NCI-H187 treated with DMSO at 0.1 percent for 48 hours (cell line): ENCODE measurements around the gene ZNF668.
A peak's percentile ranks its signal among the peaks of the same experiment; 100 is the strongest.
"Not testable (repeated sequence)": the region's sequence is repeated elsewhere in the genome, so short reads cannot be mapped to it uniquely, and the experiment has no call there.

Experiments used
- DNase-seq: peaks from one replicate; lab custom pipeline; 2025; lab: John Stamatoyannopoulos, UW

Gene ZNF668

DNA sequence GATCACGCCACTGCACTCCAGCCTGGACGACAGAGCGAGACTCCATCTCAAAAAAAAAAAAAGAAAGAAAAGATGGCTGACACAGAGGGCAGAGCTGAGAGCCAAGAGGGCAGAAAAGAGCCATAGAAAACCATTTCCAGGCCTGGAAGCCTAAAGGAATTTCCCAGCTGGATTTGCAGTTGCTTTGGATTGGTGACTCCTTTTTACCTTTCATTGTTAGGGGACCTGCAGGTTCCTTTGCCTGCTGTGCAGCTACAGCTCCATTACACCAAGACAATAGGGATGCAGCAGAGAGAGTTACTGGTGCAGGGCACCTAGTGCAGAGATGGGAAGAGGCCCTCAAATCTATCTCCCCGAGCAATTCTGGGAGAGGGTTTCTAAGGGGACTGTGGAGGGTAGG is 18.4 kb downstream of the ZNF668 start:
- no peak for DNase-seq

DNA sequence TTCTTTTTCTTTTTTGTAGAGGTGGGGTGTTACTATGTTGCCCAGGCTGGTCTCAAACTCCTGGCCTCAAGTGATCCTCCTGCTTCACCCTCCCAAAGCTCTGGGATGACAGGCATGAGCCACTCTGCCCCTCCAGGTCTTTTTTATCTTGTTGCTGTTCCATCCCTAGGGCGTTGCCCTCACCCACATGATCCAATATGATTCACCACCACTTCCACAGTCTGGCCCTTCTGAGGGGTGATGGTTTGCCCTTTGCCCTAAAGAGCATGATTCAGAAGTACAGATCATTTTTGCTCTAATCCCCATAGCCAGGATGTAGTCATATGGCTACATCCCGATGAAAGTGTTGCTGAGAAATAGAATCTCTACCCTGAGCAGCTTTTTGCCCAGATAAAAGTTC is 21.9 kb downstream of the ZNF668 start:
- no peak for DNase-seq

DNA sequence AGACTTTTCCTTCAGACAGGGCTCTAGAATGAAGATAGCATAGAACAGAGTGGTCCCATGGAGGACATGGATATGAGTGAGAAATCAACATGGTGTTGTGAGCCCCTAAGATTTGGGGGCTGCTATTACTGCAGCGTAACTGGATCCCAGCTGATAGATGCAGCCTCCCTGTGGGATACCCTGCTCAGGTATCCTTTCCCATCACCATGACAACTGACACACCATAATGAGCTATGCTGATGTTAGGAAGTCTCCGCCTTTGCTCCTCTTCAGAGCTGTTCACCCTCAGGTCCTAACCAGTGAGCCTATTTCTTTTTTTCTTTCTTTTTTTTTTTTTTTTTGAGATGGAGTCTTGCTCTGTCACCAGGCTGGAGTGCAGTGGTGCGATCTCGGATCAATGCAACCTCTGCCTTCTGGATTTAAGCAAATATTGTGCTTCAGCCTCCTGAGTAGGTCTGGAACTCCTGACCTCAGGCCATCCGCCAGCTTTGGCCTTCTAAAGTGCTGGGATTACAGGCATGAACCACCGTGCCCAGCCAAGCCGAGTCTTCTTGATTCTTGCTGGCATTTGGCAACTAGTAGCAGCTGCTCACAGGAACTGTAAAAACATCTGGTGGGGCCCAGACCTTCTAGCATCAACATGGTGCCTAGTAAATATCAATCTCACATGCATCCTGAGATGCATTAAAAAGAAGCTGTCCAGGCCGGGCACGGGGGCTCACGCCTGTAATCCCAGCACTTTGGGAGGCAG is 23.6 kb downstream of the ZNF668 start:
- DNase-seq, result no peak

DNA sequence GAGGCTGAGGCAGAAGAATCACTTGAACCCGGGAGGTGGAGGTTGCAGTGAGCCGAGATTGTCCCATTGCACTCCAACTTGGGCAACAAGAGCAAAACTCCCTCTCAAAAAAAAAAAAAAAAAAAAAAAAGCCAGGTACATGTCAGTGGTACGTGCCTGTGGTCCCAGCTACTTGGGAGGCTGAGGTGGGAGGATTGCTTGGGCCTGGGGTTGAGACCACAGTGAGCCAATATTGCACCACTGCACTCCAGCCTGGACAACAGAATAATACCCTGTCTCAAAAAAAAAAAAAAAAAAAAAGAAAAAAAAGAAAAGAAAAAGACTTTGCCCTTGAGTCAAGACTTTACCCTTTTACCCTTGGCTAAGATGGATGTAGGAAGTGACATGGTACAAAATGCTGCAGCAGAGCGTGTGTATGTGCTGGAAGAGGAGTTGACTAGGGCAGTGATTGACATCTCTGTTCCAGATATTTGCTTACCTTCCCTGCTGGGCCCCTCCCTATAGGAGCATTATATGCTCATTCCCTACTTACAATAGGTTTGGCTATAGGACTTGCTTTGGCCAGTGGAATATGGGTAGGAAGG is 30.1 kb downstream of the ZNF668 start:
- no peak for DNase-seq

DNA sequence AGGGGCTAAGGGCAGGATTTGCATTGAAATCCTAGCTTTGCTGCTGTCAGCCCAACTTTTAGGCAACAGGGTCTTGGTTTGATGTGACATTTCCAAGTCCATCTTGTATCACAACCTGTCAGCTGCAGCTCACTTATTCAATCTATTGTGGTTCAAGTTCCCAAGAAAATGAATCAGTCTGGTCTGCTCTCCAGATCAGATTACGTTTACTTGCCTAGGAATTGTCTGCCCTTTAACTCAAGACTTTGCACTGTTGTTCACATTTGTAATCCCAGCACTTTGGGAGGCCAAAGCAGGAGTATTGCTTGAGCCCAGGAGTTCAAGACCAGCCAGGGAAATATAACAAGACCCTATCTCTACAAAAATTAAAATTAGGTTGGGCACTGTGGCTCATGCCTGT is 30.7 kb downstream of the ZNF668 start:
- no peak for DNase-seq

DNA sequence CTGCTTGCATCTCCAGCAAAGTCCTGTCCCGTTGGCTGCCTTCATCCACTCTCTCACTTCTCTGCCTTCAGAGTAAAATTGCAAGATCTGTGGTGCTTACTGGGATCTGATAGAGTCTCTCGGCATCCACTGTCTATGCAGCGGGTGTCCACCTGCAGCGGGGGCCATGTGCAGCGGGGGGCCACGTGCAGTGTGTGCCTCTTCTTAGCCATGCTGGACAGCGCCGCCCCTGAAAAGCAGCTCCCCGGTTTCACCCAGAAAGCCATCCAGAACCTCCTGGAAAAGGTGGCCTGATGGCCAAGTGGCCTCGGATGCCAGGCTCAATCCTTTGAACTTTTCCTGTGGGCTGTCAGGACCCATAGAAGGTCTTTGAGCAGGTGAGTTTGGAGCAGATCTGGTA is 31.2 kb downstream of the ZNF668 start:
- no peak for DNase-seq

DNA sequence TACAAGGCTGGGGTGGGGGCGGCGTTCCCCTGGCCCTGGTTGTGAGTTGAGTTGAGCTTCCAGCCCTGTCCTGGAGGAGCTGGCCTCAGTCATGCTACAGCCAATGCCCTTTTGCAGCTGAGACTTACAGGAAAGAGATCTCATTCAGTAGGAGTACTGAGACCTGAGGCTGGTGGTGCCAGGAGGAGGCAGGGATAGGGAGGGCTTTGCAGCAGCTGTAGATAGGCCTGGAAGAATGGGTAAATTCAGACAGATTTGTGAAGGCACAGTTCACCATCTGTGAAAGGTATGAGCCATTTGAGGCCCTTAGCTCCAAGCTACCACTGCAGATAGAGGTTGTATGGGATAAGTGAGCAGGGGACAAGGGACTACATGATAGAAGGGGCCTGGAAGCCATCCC is 35.0 kb downstream of the ZNF668 start:
- no peak for DNase-seq

DNA sequence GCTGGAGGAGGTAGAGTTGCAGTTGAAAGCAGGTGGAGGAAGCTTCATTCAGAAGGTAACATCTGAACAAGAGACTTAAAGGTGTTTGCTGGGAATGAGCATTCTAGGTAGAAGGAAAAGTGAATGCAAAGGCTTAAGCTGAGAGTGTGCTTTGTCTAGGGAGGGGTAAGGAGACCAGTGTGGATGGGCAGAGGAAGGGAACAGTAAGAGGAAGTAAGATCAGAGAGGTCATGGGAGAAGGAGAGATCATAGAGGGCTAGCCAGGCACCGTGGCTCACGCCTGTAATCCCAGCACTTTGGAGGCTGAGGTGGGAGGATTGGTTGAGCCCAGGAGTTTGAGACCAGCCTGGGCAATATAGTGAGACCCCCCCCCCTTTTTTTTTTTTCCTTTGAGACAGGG is 37.3 kb downstream of the ZNF668 start:
- DNase-seq, result no peak

DNA sequence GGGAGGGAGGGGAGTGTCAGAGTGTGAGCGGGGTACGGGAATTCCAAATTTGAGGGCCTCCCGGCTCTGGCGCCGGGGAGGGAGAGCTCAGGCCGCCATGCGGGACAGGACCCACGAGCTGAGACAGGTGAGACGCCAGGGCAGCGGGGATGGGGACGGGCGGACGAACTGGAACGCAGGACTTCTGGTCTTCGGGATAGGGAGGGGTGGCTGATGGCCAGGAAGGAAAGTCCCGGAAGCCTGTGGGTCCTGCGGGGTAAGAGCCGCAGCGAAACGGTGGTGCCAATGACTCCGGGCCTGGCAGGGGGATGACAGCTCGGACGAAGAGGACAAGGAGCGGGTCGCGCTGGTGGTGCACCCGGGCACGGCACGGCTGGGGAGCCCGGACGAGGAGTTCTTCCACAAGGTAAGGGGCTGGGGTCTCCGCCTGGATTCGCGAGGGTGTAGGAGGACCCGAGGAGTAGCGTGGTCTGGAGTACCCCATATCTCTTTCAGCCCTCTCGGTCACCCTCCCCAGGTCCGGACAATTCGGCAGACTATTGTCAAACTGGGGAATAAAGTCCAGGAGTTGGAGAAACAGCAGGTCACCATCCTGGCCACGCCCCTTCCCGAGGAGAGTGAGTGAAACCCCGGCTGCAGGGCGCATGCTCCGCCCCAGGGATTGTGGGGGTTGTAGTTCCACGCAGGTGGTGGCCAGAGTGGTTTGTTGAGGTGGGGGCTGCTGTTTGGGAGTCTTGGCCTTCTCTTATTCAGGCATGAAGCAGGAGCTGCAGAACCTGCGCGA is 40.1 kb downstream of the ZNF668 start:
- no peak for DNase-seq

DNA sequence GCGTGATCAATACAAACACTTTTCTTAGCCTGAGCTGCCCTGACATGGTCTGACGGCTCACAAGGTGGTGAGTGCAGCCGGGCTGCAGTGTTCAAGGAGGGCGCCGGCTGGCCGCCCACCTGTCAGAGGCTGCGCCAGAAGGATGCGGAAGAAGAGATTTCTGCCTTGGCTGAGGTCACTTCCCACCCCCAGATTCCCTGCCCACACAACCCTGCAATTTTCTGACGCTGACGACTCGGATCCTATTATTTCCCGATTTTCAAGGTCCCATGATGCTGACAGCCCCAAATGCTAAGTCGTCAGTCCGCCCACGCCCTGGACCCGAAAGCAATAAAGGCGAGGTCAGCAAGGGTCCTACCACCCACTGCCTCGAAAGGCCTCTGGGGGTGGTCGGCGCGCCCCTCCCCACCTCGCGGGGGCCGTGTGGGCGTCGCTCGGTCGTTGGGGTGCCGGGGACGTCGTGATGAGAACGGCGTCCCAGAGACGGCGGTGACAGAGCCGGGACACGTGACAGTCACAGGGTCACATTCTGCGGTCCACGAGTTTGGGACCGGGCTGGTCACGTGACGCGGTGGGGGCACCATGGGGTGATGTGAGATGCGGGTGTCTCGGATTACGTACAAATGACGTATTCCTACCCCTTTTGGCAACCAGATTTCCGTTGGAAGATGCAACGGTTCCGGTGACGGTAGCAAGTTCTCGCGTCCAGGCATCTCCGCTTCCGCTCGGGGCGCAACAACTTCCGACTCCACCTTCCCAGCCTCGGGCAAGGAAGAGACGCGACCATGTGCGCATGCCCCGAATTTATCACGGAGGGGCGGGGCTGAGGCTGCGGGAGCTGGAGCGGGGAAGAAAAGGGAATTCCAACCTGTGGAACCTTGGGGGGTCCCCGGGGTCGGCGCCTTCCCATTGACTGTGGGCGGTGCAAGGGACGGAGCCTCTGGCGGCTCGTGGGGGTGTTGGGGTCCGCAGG is 41.0 kb downstream of the ZNF668 start, which contains the start of gene STX4:
Gene STX4 (plus strand): TSS at position 823 of the 973 bp plus-strand sequence. CDS start 248 bp downstream, outside the sequence.
- peak; percentile 42 for DNase-seq

DNA sequence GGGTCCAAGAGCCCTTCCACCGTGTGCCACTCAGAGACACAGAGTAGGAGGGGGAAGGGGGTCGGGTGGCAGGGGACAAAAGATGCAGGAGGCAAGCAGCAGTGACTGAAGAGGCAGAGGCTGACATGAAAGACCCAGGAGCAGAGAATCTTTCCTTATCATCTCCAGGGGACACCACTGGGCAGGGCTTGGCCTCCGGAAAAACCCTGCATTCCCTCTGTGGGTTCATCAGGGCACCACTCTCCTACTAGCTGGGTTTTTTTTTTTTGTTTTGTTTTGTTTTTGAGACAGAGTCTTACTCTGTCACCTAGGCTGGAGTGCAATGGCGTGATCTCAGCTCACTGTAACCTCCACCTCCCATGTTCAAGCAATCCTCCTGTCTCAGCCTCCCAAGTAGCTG is 42.8 kb downstream of the ZNF668 start:
- no peak for DNase-seq

DNA sequence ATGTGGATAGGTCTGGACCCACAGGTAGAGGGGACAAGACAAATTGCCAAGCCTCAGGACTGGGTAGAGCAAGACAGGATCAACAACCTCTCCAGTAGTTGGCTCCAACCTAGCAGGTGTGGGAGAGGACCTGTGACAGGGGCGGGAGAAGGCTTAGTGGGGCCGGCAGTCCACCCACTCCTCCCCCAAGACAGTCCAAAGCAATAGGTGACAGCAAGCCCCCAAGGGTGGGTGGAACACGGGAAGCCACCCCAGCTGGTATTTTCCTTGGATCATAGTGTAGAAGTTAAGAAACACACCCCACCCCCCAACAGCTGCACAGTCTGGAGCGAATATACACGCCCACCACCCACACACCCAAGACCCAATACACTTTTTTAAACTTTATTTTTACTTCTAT is 44.8 kb downstream of the ZNF668 start:
- DNase-seq, result no peak

DNA sequence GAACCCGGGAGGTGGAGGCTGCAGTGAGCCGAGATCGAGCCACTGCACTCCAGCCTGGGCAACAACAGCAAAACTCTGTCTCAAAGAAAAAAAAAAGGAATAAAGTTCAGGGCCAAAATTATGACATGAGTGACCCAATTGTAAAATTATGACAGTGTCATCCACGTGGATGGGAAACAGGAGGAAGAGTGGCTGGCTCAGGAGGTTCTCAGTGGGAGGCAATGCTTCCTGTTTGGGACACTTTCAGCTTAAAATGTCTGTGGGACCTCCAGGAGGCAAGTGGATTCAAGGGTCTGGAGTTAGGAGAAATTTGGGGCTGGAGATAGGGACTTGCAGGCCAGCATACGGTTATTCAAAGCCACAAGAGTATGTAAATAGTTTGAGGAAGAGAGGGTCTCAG is 48.7 kb downstream of the ZNF668 start:
- no peak for DNase-seq

DNA sequence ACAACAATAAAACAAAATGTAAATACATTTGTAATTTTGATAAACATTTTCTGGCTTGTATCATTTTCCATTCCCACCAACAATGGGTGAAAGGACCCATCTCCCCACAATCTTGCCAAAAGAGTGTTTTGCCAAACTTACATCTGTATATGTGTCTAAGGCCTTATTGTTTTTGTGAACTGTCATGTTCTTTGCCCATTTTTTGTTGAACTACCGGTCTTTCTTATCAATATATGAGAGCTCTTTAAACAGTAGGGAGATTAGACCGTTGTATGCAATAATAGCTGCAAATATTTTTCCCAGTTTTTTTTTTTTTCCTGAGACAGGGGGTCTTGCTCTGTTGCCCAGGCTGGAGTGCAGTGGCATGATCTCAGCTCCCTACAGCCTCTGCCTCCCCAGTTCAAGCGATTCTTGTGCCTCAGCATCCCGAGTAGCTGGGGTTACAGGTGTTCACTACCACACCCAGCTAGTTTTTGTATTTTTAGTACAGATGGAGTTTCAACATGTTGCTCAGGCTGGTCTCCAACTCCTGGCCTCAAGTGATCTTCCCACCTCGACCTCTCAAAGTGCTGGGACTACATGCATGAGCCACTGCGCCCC is 50.3 kb downstream of the ZNF668 start:
- no peak for DNase-seq

DNA sequence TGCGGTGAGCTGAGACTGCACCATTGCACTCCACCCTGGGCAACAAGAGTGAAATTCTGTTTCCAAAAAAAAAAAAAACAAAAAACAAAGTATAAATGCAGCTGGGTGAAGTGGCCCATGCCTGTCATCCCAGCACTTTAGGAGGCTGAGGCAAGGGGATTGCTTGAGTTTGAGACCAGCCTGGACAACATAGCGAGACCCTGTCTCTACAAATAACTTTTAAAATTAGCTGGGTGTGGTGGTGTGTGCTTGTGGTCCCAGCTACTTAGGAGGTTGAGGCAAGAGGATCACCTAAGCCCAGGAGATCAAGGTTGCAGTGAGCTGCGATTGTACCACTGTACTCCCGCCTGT is 50.8 kb downstream of the ZNF668 start:
- DNase-seq, result no peak

DNA sequence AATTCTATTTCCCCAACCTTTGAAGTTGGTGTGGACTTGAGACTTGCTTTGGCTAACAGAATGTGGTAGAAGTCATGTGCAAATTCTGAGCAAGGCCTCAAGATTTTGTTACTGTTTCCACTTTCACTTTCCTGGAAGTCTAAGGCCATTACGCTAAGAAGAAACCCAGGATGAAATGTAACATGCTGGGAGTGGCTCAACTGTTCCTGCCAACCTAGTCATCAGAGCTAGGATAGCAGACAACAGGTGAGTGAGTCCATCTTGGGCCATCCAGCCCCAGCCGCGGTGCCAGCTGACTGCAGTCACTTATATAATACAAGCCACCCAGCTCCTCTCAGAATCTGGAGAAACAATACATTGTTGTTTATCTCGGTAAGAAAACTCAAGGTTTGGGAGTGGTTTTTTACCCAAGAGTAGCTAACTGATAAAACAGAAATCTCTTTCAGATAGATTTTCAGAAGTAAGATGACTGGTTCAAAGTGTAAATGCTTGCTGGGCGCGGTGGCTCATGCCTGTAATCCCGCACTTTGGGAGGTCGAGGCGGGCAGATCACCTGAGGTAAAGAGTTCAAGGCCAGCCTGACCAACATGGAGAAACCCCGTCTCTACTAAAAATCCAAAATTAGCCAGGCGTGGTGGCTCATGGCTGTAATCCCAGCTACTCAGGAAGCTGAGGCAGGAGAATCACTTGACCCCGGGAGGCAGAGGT is 51.3 kb downstream of the ZNF668 start:
- no peak for DNase-seq

DNA sequence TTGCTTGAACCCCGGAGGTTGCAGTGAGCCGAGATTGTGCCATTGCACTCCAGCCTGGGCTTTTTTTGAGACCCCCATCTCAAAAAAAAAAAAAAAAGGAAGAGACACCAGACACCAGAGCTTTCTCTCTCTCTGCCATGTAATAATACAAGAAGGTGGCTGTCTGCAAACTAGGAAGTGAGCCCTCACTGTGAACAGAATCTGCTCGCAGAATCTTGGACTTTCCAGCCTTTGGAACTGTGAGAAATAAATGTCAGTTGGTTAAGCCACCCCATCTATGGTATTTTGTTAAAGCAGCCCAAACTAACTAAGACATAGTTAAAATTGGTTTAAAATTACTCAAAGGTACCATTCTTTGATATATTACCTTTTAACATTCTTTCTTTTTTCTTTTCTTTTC is 53.5 kb downstream of the ZNF668 start:
- DNase-seq, result no peak

DNA sequence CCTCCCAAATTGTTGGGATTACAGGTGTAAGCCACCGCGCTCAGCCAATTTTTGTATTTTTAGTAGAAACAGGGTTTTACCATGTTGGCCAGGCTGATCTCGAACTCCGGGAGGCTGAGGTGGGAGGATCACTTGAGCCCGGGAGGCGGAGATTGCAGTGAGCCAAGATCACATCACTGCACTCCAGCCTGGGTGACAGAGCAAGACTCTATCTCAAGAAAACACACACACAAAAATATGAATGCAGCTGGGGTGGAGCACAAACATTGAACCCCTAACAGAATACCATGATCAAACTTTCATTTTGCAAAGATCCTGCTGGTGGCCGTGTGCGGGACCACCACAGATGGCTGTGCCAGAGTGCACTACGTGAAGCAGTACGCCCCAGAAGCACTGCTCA is 56.3 kb downstream of the ZNF668 start:
- DNase-seq, result not testable (repeated sequence)

DNA sequence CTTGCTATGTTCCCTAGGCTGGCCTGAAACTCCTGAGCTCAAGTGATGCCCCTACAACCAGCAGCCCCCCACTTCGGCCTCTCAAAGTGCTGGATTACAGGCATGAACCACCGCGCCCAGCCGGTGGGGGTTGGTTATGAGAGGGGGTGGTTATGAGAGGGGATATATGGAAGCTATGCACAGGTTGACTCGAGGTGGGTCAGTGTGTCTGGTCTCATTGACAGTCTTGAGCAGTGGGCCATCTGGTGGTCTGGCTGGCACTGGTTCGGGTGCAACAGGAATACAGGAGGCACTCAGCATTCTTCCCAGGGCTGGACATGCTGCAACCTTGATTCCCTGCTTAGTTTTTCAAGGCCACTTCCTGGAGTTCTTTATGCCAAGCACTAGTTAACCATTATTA is 58.0 kb downstream of the ZNF668 start:
- DNase-seq, result no peak

DNA sequence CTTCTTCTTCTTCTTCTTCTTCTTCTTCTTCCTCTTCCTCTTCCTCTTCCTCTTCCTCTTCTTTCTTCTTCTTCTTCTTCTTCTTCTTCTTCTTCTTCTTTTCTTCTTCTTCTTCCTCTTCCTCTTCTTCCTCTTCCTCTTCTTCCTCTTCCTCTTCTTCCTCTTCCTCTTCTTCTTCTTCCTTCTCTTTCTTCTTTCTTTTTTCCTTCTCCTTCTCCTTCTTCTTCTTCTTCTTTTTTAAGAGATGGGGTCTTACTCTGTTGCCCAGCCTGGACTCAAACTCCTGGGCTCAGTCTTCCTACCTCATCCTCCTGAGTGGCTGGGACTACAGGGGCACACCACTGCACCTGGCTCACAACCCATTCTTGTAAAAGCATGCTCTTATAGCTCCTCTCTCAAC is 60.7 kb downstream of the ZNF668 start:
- not testable (repeated sequence) for DNase-seq

DNA sequence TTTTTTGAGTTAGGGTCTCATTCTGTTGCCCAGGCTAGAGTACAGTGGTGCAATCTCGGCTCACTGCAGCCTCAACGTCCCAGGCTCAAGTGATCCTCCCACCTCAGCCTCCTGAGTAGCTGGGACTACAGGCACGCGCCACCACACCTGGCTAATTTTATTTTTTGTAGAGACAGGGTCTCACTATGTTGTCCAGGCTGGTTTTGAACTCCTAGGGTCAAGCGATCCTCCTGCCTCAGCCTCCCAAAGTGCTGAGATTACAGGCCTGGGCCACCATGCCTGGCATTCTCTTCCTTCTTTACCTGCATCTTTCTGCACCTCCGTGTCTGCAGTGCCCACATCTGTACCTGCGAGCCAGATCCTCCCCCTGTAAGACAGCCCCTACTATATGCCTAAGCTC is 62.2 kb downstream of the ZNF668 start:
- not testable (repeated sequence) for DNase-seq
